AG09309 (cell line): ENCODE results near the gene DLG2.

ENCODE experiments used
- DNase-seq: peaks from one replicate; pipeline ENCODE4 v3.0.0-alpha.2; 2010; ENCODE audit warnings: low read depth
- H3K4me3 ChIP-seq: 2 replicates; pipeline ENCODE4 v1.5.1; 2011; ENCODE audit warnings: mild to moderate bottlenecking, low read depth, low read length, moderate library complexity; ENCODE audit not compliant: control insufficient read depth
- CTCF ChIP-seq: IDR thresholded peaks from 2 replicates; pipeline ENCODE4 v1.5.1; 2011; ENCODE audit warnings: mild to moderate bottlenecking, low read depth, low read length, inconsistent platforms; ENCODE audit not compliant: insufficient read depth, control insufficient read depth; ENCODE audit errors: missing control alignments

Gene DLG2

GRCh38 chr11:84660257-84660977 lies 966.7 kb downstream of the DLG2 start:
- no peak overlapping the region for H3K4me3 ChIP-seq
- no peak for DNase-seq
- no peak for TF ChIP-seq CTCF

GRCh38 chr11:84655712-84656111 lies 971.4 kb downstream of the DLG2 start:
- no peak for TF ChIP-seq CTCF
- no peak overlapping the region for H3K4me3 ChIP-seq
- no peak for DNase-seq

- no peak for TF ChIP-seq CTCF
- DNase-seq: no peak
- H3K4me3 ChIP-seq: no peak overlapping the region
Measured at GRCh38 chr11:84648471-84648870, 978.7 kb downstream of the DLG2 start.

GRCh38 chr11:84645988-84646694 lies 981.0 kb downstream of the DLG2 start:
- no peak overlapping the region for H3K4me3 ChIP-seq
- no peak for DNase-seq
- no peak for TF ChIP-seq CTCF

GRCh38 chr11:84642500-84642899 lies 984.6 kb downstream of the DLG2 start:
- no peak overlapping the region for H3K4me3 ChIP-seq
- no peak for TF ChIP-seq CTCF
- no peak for DNase-seq

GRCh38 chr11:84634309-84634708 lies 992.8 kb downstream of the DLG2 start:
- no peak for DNase-seq
- H3K4me3 ChIP-seq: no peak overlapping the region
- TF ChIP-seq CTCF: no peak
